ENCODE data around the gene L3MBTL2.

DNA sequence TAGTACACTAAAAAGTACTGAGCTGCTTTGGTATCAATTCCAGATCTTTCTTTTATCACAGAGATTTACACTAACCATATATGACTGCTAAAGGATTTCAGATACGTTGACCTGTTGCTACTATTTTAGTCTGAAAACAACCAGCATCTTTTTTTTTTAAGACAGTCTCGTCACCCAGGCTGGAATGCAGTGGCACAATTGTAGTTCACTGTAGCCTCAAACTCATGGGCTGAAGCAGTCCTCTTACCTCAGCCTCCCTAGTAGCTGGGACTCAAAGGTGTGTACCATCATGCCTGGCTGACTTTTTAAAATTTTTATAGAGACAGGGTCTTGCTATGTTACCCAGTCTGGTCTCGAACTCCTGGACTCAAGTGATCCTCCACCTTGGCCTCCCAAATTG lies 24.2 kb upstream of the L3MBTL2 start:
- TF ChIP-seq CTCF (IDR thresholded peaks at IDR 0.05) (no peak), USF1 (CRISPR knock-in tag; IDR thresholded peaks at IDR 0.05) (no peak), KAT7 (CRISPR knock-in tag; IDR thresholded peaks at IDR 0.05; ENCODE audit: borderline replicate concordance) (no peak), ELF4 (CRISPR knock-in tag; IDR thresholded peaks at IDR 0.05; ENCODE audit: low read depth) (no peak), FOXP1 (CRISPR knock-in tag; IDR thresholded peaks at IDR 0.05; ENCODE audit: borderline replicate concordance) (no peak), IRF2 (CRISPR knock-in tag; IDR thresholded peaks at IDR 0.05; ENCODE audit: borderline replicate concordance, low read depth) (no peak), E2F4 (CRISPR knock-in tag; IDR thresholded peaks at IDR 0.05; ENCODE audit: borderline replicate concordance, low read depth) (no peak), ZNF416 (CRISPR knock-in tag; IDR thresholded peaks at IDR 0.05) (no peak), TEAD1 (CRISPR knock-in tag; IDR thresholded peaks at IDR 0.05) (no peak)
- TF ChIP-seq, protein P1, sequence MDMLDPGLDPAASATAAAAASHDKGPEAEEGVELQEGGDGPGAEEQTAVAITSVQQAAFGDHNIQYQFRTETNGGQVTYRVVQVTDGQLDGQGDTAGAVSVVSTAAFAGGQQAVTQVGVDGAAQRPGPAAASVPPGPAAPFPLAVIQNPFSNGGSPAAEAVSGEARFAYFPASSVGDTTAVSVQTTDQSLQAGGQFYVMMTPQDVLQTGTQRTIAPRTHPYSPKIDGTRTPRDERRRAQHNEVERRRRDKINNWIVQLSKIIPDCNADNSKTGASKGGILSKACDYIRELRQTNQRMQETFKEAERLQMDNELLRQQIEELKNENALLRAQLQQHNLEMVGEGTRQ (CRISPR knock-in tag; IDR thresholded peaks at IDR 0.05), result no peak
- TF ChIP-seq, protein P2, sequence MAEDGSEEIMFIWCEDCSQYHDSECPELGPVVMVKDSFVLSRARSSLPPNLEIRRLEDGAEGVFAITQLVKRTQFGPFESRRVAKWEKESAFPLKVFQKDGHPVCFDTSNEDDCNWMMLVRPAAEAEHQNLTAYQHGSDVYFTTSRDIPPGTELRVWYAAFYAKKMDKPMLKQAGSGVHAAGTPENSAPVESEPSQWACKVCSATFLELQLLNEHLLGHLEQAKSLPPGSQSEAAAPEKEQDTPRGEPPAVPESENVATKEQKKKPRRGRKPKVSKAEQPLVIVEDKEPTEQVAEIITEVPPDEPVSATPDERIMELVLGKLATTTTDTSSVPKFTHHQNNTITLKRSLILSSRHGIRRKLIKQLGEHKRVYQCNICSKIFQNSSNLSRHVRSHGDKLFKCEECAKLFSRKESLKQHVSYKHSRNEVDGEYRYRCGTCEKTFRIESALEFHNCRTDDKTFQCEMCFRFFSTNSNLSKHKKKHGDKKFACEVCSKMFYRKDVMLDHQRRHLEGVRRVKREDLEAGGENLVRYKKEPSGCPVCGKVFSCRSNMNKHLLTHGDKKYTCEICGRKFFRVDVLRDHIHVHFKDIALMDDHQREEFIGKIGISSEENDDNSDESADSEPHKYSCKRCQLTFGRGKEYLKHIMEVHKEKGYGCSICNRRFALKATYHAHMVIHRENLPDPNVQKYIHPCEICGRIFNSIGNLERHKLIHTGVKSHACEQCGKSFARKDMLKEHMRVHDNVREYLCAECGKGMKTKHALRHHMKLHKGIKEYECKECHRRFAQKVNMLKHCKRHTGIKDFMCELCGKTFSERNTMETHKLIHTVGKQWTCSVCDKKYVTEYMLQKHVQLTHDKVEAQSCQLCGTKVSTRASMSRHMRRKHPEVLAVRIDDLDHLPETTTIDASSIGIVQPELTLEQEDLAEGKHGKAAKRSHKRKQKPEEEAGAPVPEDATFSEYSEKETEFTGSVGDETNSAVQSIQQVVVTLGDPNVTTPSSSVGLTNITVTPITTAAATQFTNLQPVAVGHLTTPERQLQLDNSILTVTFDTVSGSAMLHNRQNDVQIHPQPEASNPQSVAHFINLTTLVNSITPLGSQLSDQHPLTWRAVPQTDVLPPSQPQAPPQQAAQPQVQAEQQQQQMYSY (CRISPR knock-in tag; IDR thresholded peaks at IDR 0.05), result no peak
- TF ChIP-seq, protein P3, sequence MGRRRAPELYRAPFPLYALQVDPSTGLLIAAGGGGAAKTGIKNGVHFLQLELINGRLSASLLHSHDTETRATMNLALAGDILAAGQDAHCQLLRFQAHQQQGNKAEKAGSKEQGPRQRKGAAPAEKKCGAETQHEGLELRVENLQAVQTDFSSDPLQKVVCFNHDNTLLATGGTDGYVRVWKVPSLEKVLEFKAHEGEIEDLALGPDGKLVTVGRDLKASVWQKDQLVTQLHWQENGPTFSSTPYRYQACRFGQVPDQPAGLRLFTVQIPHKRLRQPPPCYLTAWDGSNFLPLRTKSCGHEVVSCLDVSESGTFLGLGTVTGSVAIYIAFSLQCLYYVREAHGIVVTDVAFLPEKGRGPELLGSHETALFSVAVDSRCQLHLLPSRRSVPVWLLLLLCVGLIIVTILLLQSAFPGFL (CRISPR knock-in tag; IDR thresholded peaks at IDR 0.05; ENCODE audit: borderline replicate concordance), result no peak
